ENCODE results near the gene GAS2L3. TPM values are rescaled to one million over a fixed set of nuclear protein-coding genes. Genes with fewer than 3 reads are reported as not detected.

The GAS2L3 gene
- total RNA-seq, 1 experiment from 2014 or later, result 13.4 TPM

GRCh38 chr12:100674036-100674888, 100.8 kb downstream of the GAS2L3 start:
- Histone ChIP-seq H3K9me3 (no peaks in the 10 kb centered on the region), H3K27me3 (no peaks in the 10 kb centered on the region; the same call in 1 of the 2 replicates), H3K4me3 (no peak overlapping the region), H3K36me3 (no peaks in the 10 kb centered on the region)
- DNase-seq, result no peak

Other genes starting within 250 kb of the GAS2L3 start
- gene SLC17A8, start 216.6 kb upstream of the GAS2L3 start, total RNA-seq (2014; rRNA removed; shearing (Covaris generic); ENCODE audit: low replicate concordance), result not detected in 2 replicates
- not detected in 2 replicates for gene NR1H4, start 99.8 kb upstream of the GAS2L3 start, total RNA-seq (2014; rRNA removed; shearing (Covaris generic); ENCODE audit: low replicate concordance)
- gene ANO4, start 221.1 kb downstream of the GAS2L3 start, total RNA-seq (2014; rRNA removed; shearing (Covaris generic); ENCODE audit: low replicate concordance), result 7.0 TPM in 1 of 2 replicates, not detected in the other